Osteoblast (primary cell): Measurements from ENCODE around the gene MAPK11. TPM values are rescaled to one million over a fixed set of nuclear protein-coding genes. Genes with fewer than 3 reads are reported as not detected.

ENCODE experiments used
- DNase-seq: peaks from one replicate; pipeline ENCODE4 v3.0.0; 2011; ENCODE audit warnings: low spot score, mixed read lengths; ENCODE audit not compliant: insufficient read length; ENCODE audit errors: missing footprints
- H2AFZ ChIP-seq: 2 replicates; pipeline ENCODE4 v1.6.0; 2011; ENCODE audit warnings: mild to moderate bottlenecking, low read length
- H3K27ac ChIP-seq: 2 replicates; pipeline ENCODE4 v1.5.1; 2011; ENCODE audit warnings: mild to moderate bottlenecking, low read depth, low read length, moderate library complexity
- H3K27me3 ChIP-seq: 2 replicates; pipeline ENCODE4 v1.6.0; 2012; ENCODE audit warnings: mild to moderate bottlenecking, control low read depth, inconsistent platforms, low read length, moderate library complexity; ENCODE audit not compliant: insufficient read depth
- H3K36me3 ChIP-seq: 2 replicates; pipeline ENCODE4 v1.5.1; 2011; ENCODE audit warnings: mild to moderate bottlenecking, low read length, control low read depth, moderate library complexity; ENCODE audit not compliant: insufficient read depth
- H3K4me1 ChIP-seq: 2 replicates; pipeline ENCODE4 v1.5.1; 2011; ENCODE audit warnings: mild to moderate bottlenecking, low read length, control low read depth, moderate library complexity; ENCODE audit not compliant: insufficient read depth
- H3K4me2 ChIP-seq: 2 replicates; pipeline ENCODE4 v1.6.0; 2011; ENCODE audit warnings: mild to moderate bottlenecking, low read length; ENCODE audit not compliant: insufficient read depth
- H3K4me3 ChIP-seq: fragments of 200-600 bp; sonication (generic); 3 replicates; pipeline ENCODE4 v1.5.1; 2012; ENCODE audit warnings: mild to moderate bottlenecking, low read length, inconsistent platforms; ENCODE audit not compliant: insufficient read depth
- H3K79me2 ChIP-seq: 2 replicates; pipeline ENCODE4 v1.6.0; 2012; ENCODE audit warnings: mild to moderate bottlenecking, low read length, control low read depth, inconsistent platforms; ENCODE audit not compliant: insufficient read depth
- H3K9me3 ChIP-seq: 2 replicates; pipeline ENCODE4 v1.5.1; 2011; ENCODE audit warnings: low read depth, low read length, control low read depth
- H4K20me1 ChIP-seq: 2 replicates; pipeline ENCODE4 v1.6.0; 2012; ENCODE audit warnings: mild to moderate bottlenecking, low read length, control low read depth; ENCODE audit not compliant: insufficient read depth
- total RNA-seq: library from RNA; depleted of rRNA; stranded (reverse); fragments of >200 nt; gene quantifications from 2 replicates; pipeline ENCODE4 v1.2.3, GENCODE V29; 2012
- TF ChIP-seq, protein P1 (sequence below): IDR thresholded peaks from 2 replicates; pipeline ENCODE4 v1.5.1; 2011; ENCODE audit warnings: mild to moderate bottlenecking, low read depth, low read length, moderate library complexity; ENCODE audit errors: extremely low read depth

The MAPK11 gene
- total RNA-seq, 1 donor: 6.2 TPM

DNA sequence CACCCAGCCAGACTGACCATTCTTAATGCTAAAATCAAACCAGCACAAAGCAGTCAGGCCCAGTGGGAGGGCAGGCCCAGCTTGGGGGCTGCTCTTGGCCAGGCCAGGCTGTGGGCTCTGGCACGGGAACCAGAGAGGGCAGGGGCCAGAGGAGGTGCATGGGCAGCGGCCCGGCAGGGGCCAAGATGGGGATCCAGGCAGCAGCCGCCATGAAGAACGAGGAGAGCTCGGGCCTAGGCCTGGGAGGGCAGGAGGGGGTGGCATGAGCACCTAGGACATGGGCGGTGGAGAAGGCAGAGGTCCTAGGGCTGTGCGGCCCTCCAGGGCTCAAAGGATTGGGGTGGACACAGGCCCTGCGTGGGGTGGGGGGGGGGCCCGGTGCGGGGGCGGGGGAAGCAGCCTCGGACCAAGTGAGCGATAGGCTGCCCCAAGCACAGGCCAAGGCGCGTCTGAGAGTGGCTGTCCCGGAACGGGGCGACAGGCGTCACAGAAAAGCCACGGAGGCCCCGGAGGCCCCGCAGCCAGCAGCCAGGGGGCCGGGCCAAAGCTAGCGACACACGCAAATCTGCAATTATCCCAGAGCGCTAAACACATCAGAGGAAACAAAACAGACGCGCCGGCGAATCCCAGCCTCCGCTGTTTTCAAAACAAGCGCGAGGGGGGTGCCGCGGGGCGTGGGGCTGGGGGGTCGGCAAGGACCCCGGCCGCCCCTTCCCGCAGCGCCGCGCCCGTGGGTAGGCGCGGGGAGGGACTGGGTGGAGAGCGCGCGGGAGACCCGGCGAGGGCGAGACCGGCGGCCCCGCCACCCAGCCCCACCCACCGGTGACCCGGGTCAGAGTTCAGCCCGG is 29.0 kb upstream of the MAPK11 start:
- peaks cover 99% of the 10 kb centered on the region for H3K79me2 ChIP-seq
- DNase-seq: no peak
- peak overlapping the region; percentile 65 for H3K4me2 ChIP-seq
- H3K4me1 ChIP-seq: peaks cover 53% of the 10 kb centered on the region
- TF ChIP-seq, protein P1, sequence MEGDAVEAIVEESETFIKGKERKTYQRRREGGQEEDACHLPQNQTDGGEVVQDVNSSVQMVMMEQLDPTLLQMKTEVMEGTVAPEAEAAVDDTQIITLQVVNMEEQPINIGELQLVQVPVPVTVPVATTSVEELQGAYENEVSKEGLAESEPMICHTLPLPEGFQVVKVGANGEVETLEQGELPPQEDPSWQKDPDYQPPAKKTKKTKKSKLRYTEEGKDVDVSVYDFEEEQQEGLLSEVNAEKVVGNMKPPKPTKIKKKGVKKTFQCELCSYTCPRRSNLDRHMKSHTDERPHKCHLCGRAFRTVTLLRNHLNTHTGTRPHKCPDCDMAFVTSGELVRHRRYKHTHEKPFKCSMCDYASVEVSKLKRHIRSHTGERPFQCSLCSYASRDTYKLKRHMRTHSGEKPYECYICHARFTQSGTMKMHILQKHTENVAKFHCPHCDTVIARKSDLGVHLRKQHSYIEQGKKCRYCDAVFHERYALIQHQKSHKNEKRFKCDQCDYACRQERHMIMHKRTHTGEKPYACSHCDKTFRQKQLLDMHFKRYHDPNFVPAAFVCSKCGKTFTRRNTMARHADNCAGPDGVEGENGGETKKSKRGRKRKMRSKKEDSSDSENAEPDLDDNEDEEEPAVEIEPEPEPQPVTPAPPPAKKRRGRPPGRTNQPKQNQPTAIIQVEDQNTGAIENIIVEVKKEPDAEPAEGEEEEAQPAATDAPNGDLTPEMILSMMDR: no peak
- H3K27ac ChIP-seq: no peak overlapping the region
- no peaks in the 10 kb centered on the region for H3K9me3 ChIP-seq
- H3K4me3 ChIP-seq: no peak overlapping the region
- H3K36me3 ChIP-seq: peaks cover 3% of the 10 kb centered on the region
- H3K27me3 ChIP-seq: no peaks in the 10 kb centered on the region
- peaks cover 72% of the 10 kb centered on the region for H4K20me1 ChIP-seq
- H2AFZ ChIP-seq: no peak overlapping the region

DNA sequence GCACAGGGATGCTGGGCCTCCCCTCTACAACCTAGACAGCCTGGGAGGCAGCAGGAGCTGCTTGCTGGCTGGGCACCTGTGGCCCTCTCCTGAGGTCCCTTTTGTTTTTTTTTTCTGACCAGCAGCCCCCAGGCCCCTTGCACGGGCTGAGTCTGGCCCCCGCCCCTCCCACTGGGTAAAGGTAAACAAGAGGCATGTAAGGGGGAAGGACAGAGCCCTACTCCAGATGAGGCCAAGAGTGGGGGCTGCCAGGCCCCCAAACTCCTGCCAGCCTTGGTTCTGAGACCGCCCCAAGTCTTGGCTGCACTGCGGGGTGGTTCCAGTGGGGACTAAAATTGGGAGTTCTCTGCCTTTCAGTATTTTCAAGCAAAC is 28.1 kb upstream of the MAPK11 start:
- TF ChIP-seq, protein P1: no peak
- H3K27ac ChIP-seq: no peak overlapping the region
- H3K4me1 ChIP-seq: peaks cover 50% of the 10 kb centered on the region
- peaks cover 68% of the 10 kb centered on the region for H4K20me1 ChIP-seq
- no peaks in the 10 kb centered on the region for H3K27me3 ChIP-seq
- peaks cover 3% of the 10 kb centered on the region for H3K36me3 ChIP-seq
- peaks cover 98% of the 10 kb centered on the region for H3K79me2 ChIP-seq
- no peak for DNase-seq
- H3K9me3 ChIP-seq: no peaks in the 10 kb centered on the region
- no peak overlapping the region for H2AFZ ChIP-seq
- no peak overlapping the region for H3K4me2 ChIP-seq
- H3K4me3 ChIP-seq: no peak overlapping the region

DNA sequence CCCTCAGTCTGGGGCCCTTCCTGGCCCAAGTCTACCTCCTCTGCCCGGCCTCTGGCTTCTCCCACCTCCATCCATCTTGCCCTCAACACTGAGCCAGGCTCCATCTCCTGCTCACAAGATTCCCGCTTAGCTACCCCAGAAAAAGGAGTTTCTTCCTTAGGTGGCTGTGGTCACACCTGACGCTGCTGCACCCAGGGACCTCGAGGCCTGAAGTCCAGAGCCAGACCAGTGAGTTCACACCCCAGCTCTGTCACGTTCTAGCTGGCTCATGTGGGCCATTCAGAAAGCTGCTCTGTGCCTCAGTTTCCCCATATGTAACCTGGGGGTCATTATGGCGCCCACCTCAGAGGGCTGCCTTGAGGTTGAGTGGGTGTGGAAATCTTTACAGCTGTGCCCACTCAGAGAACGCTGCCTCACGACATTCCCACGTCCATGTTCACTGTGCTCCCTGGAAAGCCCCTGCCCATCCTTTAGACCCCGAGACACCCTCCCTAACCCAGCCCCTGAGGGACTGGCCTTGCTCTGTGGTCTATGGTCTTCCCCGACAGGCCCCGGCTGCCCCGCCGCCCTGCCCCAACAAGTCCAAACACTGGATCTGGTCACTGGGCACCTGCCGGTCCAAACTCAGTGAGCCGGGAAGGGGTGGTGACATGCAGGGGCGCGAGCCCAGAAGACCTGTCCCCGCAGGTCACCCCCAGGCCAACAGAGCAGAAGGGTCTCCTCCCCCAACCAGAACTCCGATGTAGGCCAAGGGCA is 27.5 kb upstream of the MAPK11 start:
- H3K4me1 ChIP-seq: peaks cover 49% of the 10 kb centered on the region

More for the DNA sequence above, 27.5 kb upstream of the MAPK11 start:
- H3K27me3 ChIP-seq: no peaks in the 10 kb centered on the region
- TF ChIP-seq, protein P1: no peak
- no peak overlapping the region for H2AFZ ChIP-seq
- no peak overlapping the region for H3K4me3 ChIP-seq
- peaks cover 7% of the 10 kb centered on the region for H3K36me3 ChIP-seq
- H3K27ac ChIP-seq: peak overlapping the region; percentile 51
- H3K9me3 ChIP-seq: no peaks in the 10 kb centered on the region
- DNase-seq: no peak
- H3K4me2 ChIP-seq: no peak overlapping the region
- H3K79me2 ChIP-seq: peaks cover 98% of the 10 kb centered on the region
- H4K20me1 ChIP-seq: peaks cover 66% of the 10 kb centered on the region
